CD4-positive, alpha-beta T cell treated with Interleukin-6 for 4 hours (primary cell): ENCODE measurements around the gene PER3.

ENCODE experiments used
- DNase-seq: peaks from one replicate; pipeline ENCODE4 v3.0.0-alpha.2; 2020; ENCODE audit warnings: mixed read lengths

The PER3 gene

GRCh38 chr1:7878027-7878426 is 93.9 kb downstream of the PER3 start:
- no peak for DNase-seq

DNA sequence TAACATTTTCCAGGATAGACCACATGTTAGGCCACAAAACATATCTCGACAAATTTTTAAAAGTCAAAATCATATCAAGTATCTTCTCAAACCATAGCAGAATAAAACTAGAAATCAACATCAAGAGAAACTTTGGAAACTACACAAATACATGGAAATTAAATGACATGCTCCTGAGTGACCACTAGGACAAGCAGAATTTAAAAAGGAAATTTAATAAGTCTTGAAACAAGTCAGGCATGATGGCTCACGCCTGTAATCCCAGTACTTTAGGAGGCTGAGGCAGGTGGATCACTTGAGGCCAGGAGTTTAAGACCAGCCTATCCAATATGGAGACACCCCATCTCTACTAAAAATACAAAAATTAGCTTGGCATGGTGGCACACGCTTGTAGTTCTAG is 95.1 kb downstream of the PER3 start:
- DNase-seq = no peak

DNA sequence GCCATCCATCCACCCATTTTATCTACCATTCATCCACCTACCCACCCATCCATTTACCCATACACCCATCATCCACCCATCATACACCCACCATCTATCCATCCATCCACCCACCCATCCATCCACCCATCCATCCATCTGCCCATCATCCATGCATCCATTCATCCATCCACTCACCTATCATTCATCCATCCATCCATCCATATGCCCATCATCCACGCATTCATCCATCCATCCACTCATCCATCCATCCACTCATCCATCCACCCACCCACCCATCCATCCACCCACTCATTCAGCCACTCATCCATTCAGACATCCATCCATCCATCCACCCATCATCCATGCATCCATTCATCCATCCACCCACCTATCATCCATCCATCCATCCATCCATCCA is 100.7 kb downstream of the PER3 start:
- DNase-seq = no peak

DNA sequence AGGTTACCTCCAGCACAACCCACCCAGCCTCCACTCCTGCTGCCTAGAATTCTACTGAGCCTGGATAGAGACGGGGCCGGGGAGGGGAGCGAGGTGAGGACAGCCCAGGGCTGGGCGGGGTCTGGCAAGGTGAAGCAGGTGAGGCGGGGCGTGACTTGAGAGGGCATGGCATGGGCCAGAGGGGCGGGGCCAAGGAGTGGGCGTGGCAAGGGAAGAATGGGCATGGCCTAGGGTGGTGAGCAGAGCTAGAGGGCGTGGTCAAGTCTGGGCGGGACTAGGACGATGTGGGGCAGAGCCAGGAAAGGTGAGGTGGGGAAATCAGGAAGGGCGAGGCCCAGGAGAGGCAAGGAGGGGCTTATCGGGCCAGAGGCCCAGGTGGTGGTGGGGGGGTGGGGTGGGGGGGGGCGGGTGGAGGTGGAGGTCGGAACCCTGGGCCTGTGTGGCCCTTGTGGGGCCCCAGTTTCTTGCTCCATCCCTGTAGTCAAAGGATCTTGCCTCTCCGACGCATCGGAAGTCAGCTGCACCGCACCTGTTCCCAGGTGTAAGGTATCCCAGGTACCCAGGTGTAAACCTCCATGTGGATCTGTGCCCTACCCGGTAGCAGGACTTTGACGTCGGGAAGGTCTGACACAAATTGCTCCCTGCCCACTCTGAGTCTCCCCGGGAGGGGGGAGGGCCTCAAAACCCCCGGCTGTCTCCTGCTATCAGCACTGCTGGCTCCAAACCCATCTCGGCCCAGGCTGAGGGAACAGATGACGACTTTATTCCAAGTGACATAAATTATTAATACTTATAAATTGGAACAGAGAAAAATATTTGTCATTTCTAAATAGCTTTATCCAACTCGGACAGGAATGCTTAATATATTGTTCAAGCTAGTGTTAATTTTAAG is 101.7 kb downstream of the PER3 start:
- no peak for DNase-seq

- no peak for DNase-seq
Observed at GRCh38 chr1:7886405-7886745, 102.3 kb downstream of the PER3 start.

DNA sequence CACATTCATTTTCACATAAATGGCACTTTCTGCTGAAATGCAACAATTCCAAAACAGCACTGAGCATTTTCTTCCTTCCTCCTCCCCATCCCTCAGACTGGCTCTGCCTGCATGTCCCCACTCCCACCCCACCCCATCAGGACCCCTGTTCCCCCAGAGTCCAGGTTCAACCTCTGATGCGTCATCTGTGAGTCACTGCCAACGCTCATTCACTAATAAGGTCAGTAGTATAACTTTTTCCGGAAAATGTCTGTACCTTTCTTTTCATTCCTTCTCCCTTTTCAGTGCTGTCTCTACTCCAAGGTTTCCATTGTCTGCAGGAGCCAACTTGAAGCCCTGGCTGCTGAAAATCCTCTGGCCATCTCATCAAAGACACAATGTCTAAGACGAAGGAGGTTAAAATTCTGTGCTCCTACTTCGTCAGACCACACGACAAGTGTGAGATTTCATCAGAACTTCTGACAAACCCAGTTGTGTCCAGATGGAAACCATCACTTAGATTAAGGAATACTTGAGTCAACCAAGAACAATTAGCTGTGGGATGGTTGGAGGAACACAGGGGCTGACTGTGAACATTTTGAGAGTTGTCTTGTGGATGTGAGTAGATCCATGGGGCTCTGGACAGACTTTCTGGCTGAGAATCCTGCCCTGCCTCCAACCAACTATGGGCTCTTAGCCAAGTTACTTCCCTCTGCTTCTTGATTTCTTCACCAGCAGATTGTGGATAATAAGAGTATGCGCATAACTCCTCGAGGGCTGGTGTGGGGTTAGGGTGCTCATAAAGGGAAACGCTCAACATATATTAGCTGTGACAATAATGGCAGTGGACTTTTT is 104.4 kb downstream of the PER3 start:
- no peak for DNase-seq

- DNase-seq = no peak
Observed at GRCh38 chr1:7890853-7891252, 106.8 kb downstream of the PER3 start.

DNA sequence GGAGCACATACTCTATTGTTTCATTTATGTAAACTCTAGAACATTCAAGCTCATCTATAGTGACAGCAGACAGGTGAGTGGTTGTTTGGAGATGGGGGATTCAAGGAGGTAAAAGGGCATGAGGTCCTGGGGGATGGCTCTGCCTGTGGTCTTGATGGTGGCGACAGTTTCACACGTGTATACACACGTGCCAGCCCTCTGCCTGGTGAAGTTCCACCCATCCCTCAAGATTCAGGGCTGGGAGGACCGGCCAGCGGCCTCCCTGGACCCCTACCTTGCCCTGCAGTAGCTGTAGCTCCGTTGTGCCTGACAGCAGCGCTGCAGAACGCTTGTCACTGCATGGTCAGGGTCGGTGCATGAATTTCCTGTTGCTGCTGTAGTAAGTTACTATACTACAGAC is 107.7 kb downstream of the PER3 start:
- no peak for DNase-seq

GRCh38 chr1:7893529-7894180 is 109.6 kb downstream of the PER3 start:
- no peak for DNase-seq
